Kidney epithelial cell (primary cell): ENCODE measurements around the gene MBNL1. TPM values are rescaled to one million over a fixed set of nuclear protein-coding genes. Genes with fewer than 3 reads are reported as not detected.
"Not testable (repeated sequence)": the region's sequence is repeated elsewhere in the genome, so short reads cannot be mapped to it uniquely, and the experiment has no call there.

Experiments used
- DNase-seq: peaks from one replicate; pipeline ENCODE4 v3.0.0-alpha.2; 2010; ENCODE audit warnings: low read depth
- H3K27me3 ChIP-seq: 2 replicates; pipeline ENCODE4 v1.6.0; 2011; ENCODE audit warnings: low read length; ENCODE audit not compliant: control insufficient read depth, insufficient read depth
- H3K36me3 ChIP-seq: 2 replicates; pipeline ENCODE4 v1.5.1; 2011; ENCODE audit warnings: low read length; ENCODE audit not compliant: control insufficient read depth, insufficient read depth
- H3K4me3 ChIP-seq: 2 replicates; pipeline ENCODE4 v1.5.1; 2011; ENCODE audit warnings: low read depth, mild to moderate bottlenecking, control low read depth, low read length
- total RNA-seq: library from RNA; depleted of rRNA; stranded (reverse); fragments of >200 nt; gene quantifications from 2 replicates; pipeline ENCODE4 v1.2.3, GENCODE V29; 2015
- TF ChIP-seq, protein P1 (sequence below): IDR thresholded peaks from 2 replicates; pipeline ENCODE4 v1.5.1; 2011; ENCODE audit warnings: mild to moderate bottlenecking, moderate library complexity, low read length, control low read depth, inconsistent platforms; ENCODE audit not compliant: insufficient read depth, poor library complexity, severe bottlenecking

MBNL1 gene
- total RNA-seq, 1 donor from 2014 or later = 47.5 TPM

DNA sequence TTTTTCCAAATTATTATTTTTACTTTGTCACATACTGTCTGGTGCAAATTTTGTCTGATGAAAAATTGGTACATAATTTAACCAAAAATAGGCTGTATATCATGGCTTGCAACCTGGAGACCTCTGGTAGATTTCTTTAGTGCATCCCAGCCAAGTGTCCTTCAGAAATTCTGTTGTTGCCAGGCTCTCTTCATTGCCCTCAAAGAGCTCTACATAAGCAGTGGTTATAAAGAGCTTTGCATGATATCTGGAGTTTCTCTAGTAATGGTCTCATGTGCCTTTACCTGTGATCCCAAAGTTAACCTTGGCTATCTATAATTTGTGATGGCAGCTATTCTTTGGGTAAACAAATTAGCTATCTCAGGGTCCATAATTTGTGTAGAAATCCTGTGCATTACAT, 157.7 kb downstream of the MBNL1 start:
- TF ChIP-seq, protein P1, sequence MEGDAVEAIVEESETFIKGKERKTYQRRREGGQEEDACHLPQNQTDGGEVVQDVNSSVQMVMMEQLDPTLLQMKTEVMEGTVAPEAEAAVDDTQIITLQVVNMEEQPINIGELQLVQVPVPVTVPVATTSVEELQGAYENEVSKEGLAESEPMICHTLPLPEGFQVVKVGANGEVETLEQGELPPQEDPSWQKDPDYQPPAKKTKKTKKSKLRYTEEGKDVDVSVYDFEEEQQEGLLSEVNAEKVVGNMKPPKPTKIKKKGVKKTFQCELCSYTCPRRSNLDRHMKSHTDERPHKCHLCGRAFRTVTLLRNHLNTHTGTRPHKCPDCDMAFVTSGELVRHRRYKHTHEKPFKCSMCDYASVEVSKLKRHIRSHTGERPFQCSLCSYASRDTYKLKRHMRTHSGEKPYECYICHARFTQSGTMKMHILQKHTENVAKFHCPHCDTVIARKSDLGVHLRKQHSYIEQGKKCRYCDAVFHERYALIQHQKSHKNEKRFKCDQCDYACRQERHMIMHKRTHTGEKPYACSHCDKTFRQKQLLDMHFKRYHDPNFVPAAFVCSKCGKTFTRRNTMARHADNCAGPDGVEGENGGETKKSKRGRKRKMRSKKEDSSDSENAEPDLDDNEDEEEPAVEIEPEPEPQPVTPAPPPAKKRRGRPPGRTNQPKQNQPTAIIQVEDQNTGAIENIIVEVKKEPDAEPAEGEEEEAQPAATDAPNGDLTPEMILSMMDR = no peak
- no peaks in the 10 kb centered on the region for H3K27me3 ChIP-seq
- no peak for DNase-seq
- H3K36me3 ChIP-seq = no peaks in the 10 kb centered on the region
- H3K4me3 ChIP-seq = no peak overlapping the region

DNA sequence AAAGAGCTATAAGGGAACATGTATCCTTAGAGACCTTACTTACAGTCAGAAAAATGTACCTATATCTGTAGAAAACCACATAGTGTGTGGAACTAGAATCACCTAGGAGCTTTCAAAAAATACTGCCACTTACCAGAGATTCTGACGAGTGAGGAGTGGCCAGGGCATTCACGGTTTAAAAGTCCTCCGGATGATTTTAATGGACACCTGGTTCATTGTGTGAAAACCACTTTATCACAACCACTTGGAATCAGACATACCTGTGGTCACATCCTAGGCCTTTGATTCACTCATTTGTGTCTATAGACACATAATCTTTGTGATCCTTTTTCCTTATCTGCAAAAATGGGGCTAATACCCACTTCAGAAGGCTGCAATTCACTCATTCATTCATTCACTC, 159.8 kb downstream of the MBNL1 start:
- no peaks in the 10 kb centered on the region for H3K27me3 ChIP-seq
- TF ChIP-seq, protein P1 = no peak
- no peak for DNase-seq
- H3K36me3 ChIP-seq = no peaks in the 10 kb centered on the region
- H3K4me3 ChIP-seq = no peak overlapping the region

DNA sequence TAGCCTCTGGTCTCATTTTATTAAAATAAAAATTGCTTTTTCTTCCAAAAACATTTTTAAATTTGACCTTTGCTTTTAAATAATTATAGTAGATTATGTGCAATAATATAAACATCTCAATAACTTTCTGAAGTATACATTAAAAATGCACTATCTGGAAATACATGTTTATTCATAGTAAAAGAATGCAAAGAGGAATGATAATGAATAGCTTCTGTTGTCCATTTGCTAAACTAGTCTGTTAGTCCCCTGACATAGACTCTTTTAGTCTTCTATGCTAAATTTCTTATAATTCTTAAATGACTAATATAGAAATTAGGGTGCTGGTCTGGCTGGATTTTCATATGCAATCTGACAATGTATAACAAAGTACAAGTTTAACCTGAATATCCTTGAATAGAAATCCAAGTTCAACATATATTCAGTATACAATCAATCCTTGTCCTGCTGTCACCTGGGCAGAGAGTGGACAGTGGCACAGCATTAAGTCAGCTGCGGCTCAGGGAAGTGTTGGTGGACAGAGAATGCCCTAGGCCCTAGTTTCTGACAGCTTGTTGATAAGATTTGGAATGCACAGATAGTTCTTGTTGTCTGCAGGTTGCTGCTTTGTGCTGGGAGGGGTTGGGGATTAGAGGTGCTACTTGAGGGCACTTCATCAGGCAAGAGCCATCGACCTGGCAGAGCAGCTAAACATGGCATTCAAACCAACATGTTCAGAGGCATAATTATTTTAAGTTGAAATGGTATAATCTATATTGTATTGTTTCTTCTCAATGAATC, 161.7 kb downstream of the MBNL1 start:
- no peaks in the 10 kb centered on the region for H3K36me3 ChIP-seq
- no peaks in the 10 kb centered on the region for H3K27me3 ChIP-seq
- TF ChIP-seq, protein P1 = no peak
- no peak overlapping the region for H3K4me3 ChIP-seq
- DNase-seq = no peak

DNA sequence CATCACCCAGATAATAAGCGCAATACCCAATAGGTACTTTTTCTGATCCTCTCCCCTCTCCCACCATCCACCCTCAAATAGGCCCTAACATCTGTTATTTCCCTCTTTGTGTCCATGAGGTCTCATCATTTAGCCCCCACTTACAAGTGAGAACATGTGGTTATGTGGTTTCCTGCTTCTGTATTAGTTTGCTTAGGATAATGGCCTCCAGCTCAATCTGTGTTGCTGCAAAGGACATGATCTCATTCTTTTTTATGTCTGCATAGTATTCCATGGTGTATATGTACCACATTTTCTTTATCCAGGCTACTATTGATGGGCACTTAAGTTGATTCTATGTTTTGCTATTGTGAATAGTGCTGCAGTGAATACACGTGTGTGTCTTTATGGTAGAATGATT, 165.4 kb downstream of the MBNL1 start:
- H3K27me3 ChIP-seq = no peaks in the 10 kb centered on the region
- H3K4me3 ChIP-seq = no peak overlapping the region
- no peaks in the 10 kb centered on the region for H3K36me3 ChIP-seq
- DNase-seq = no peak
- TF ChIP-seq, protein P1 = no peak

DNA sequence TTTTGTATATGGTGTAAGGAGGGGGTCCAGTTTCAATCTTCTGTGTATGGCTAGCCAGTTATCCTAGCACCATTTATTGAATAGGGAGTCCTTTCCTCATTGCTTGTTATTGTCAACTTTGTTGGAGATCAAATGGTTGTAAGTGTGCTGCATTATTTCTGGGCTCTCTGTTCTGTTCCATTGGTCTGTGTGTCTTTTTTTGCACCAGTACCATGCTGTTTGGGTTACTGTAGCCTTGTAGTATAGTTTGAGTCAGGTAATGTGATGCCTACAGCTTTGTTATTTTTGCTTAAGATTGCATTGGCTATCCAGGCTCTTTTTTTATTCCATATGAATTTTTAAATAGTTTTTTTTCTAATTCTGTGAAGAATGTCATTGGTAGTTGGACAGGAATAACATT, 166.5 kb downstream of the MBNL1 start:
- H3K27me3 ChIP-seq, H3K36me3 ChIP-seq, H3K4me3 ChIP-seq, DNase-seq: not testable (repeated sequence)

DNA sequence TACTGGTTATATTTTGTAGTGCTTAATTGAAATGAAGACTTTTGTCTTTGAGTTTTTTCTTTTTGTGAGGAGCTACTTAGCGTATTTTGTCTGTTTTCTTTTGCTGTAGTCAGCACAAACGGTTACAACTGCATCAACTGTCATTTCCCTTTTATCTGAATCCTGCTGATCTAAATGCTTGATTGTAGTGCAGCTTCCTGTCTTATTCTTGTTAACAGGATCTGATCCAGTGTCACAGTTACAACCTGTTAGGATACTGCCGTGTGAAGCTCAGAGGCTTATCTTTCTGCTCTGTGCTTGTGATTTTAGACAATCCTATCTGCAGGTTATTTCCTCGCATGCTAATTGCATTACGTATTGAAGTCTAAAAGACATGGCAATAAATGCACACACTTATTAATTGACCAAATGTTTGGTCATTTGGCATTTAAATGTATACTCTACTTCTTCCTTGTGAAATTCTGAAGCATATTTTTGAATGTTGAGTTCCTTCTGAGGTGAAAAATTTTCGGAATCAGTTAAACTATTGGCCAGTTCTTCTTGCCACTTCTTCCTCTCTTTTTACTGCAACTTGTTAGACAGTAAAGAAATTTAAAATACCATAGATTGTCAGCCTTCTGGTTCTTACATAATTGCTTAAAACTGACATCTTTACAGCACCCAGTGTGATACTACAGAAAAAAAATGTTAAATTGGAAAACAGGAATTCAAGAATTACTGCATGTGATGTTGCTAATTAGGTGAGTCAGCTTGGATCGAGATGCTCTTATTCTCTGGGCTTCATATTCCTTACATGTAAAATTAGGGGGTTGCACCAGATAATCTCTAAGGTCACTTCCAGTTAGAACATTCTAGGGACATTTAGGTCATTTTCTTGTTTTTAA, 168.2 kb downstream of the MBNL1 start:
- TF ChIP-seq, protein P1 = no peak

More for the DNA sequence above, 168.2 kb downstream of the MBNL1 start:
- Histone ChIP-seq H3K36me3 (no peaks in the 10 kb centered on the region), H3K4me3 (no peak overlapping the region), H3K27me3 (no peaks in the 10 kb centered on the region)
- DNase-seq = no peak
